GM18508 (cell line): Measurements from ENCODE around the gene DTNB.

Experiments
- ATAC-seq: cut with Tn5 transposase; IDR thresholded peaks from one replicate; pipeline ENCODE4 v1.9.1; 2021; ENCODE audit warnings: moderate number of reproducible peaks; ENCODE audit not compliant: insufficient read depth, unreplicated experiment

The DTNB gene

GRCh38 chr2:25378731-25379490 is 294.5 kb downstream of the DTNB start:
- ATAC-seq = no peak

- ATAC-seq = no peak
Measured at GRCh38 chr2:25377822-25378421, 295.5 kb downstream of the DTNB start.

- ATAC-seq = peak; percentile 80
Measured at GRCh38 chr2:25376750-25377621, 296.4 kb downstream of the DTNB start.

- no peak for ATAC-seq
Measured at GRCh38 chr2:25375989-25376545, 297.3 kb downstream of the DTNB start.

- ATAC-seq = no peak
Measured at GRCh38 chr2:25375371-25375988, 297.9 kb downstream of the DTNB start.

GRCh38 chr2:25374827-25375226 is 298.6 kb downstream of the DTNB start:
- no peak for ATAC-seq

GRCh38 chr2:25374411-25374810 is 299.0 kb downstream of the DTNB start:
- no peak for ATAC-seq

GRCh38 chr2:25373269-25373981 is 300.0 kb downstream of the DTNB start:
- no peak for ATAC-seq

GRCh38 chr2:25372405-25373268 is 300.7 kb downstream of the DTNB start:
- ATAC-seq = no peak

- no peak for ATAC-seq
Measured at GRCh38 chr2:25371253-25372241, 301.8 kb downstream of the DTNB start.

GRCh38 chr2:25369876-25370275 is 303.5 kb downstream of the DTNB start:
- no peak for ATAC-seq

- ATAC-seq = no peak
Measured at GRCh38 chr2:25369439-25369838, 303.9 kb downstream of the DTNB start.

GRCh38 chr2:25368660-25369059 is 304.7 kb downstream of the DTNB start:
- no peak for ATAC-seq

- ATAC-seq = no peak
Measured at GRCh38 chr2:25367296-25367695, 306.1 kb downstream of the DTNB start.

GRCh38 chr2:25366629-25367028 is 306.7 kb downstream of the DTNB start:
- ATAC-seq = no peak

GRCh38 chr2:25365241-25365640 is 308.1 kb downstream of the DTNB start:
- no peak for ATAC-seq

- ATAC-seq = no peak
Measured at GRCh38 chr2:25363733-25364132, 309.6 kb downstream of the DTNB start.
